ENCODE data around the gene MARCHF6.
"Not testable (repeated sequence)": the region's sequence is repeated elsewhere in the genome, so short reads cannot be mapped to it uniquely, and the experiment has no call there.

MARCHF6 gene

GRCh38 chr5:10324518-10325370, 28.8 kb upstream of the MARCHF6 start:
- DNase-seq = no peak

- no peak for DNase-seq
Measured at GRCh38 chr5:10328323-10328722, 25.2 kb upstream of the MARCHF6 start.

GRCh38 chr5:10329446-10329819, 24.1 kb upstream of the MARCHF6 start:
- DNase-seq = no peak

GRCh38 chr5:10329820-10330481, 23.5 kb upstream of the MARCHF6 start:
- DNase-seq = no peak

- no peak for DNase-seq
Measured at GRCh38 chr5:10330511-10331230, 22.8 kb upstream of the MARCHF6 start.

GRCh38 chr5:10331341-10331796, 22.1 kb upstream of the MARCHF6 start:
- DNase-seq = no peak

GRCh38 chr5:10332301-10332700, 21.2 kb upstream of the MARCHF6 start:
- DNase-seq = no peak

GRCh38 chr5:10333154-10334006, 20.1 kb upstream of the MARCHF6 start:
- DNase-seq = no peak

- DNase-seq = no peak
Measured at GRCh38 chr5:10334831-10335230, 18.7 kb upstream of the MARCHF6 start.

- DNase-seq = no peak
Measured at GRCh38 chr5:10335711-10336470, 17.6 kb upstream of the MARCHF6 start.

GRCh38 chr5:10337107-10337506, 16.4 kb upstream of the MARCHF6 start:
- no peak for DNase-seq

- no peak for DNase-seq
Measured at GRCh38 chr5:10337986-10338385, 15.5 kb upstream of the MARCHF6 start.

- no peak for DNase-seq
Measured at GRCh38 chr5:10338686-10339057, 14.8 kb upstream of the MARCHF6 start.

- no peak for DNase-seq
Measured at GRCh38 chr5:10339058-10339811, 14.3 kb upstream of the MARCHF6 start.

GRCh38 chr5:10339958-10340357, 13.5 kb upstream of the MARCHF6 start:
- DNase-seq = no peak

- DNase-seq = no peak
Measured at GRCh38 chr5:10343486-10343885, 10.0 kb upstream of the MARCHF6 start.

GRCh38 chr5:10344461-10345106, 8.9 kb upstream of the MARCHF6 start:
- DNase-seq = not testable (repeated sequence)

- DNase-seq = no peak
Measured at GRCh38 chr5:10348258-10348657, 5.2 kb upstream of the MARCHF6 start.

- DNase-seq = no peak
Measured at GRCh38 chr5:10351199-10351905, 2.1 kb upstream of the MARCHF6 start.

GRCh38 chr5:10351919-10352318, 1.6 kb upstream of the MARCHF6 start:
- DNase-seq = no peak

Data from T-helper 2 cell (primary cell).